GM18873 (cell line): ENCODE data around the gene VASH2.
"Not testable (repeated sequence)": the region's sequence is repeated elsewhere in the genome, so short reads cannot be mapped to it uniquely, and the experiment has no call there.

Experiments used
- ATAC-seq: cut with Tn5 transposase; IDR thresholded peaks from one replicate; pipeline ENCODE4 v1.9.1; 2021; ENCODE audit warnings: mild to moderate bottlenecking, moderate library complexity, moderate number of reproducible peaks; ENCODE audit not compliant: unreplicated experiment, low FRiP score

The VASH2 gene

DNA sequence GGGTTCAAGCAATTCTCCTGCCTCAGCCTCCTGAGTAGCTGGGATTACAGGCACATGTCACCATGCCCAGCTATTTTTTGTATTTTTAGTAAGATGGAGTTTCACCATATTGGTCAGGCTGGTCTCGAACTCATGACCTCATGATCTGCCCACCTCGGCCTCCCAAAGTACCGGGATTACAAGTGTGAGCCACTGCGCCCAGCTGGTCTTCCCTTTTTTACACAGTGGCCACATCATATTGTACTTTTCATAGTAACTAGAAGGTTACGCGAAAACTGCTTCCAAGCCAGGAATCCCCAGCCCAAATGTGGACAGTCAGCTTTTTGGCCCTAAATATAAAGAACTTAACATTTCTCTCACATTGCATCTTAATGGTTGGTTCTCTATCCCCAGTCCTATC, 4.2 kb downstream of the VASH2 start:
- no peak for ATAC-seq

DNA sequence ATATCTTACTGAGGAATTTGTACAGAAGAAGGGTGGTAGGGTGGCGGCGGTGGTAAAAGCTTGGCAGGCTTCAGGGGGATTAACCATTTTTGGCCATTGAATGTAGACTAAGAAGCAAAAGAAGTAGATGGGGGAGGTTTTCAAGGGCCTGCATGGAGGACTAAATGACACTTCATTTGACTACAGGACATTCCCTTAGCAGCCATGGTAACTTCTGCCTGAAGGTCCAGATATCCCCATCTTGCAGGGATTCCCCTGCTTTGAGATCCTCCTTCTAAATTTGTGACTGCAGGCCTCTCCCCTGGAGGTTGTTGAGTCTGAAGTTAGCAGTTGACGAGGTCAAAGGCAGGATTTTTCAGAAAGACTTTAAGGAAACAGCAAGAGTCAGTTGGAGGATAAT, 4.8 kb downstream of the VASH2 start:
- no peak for ATAC-seq

DNA sequence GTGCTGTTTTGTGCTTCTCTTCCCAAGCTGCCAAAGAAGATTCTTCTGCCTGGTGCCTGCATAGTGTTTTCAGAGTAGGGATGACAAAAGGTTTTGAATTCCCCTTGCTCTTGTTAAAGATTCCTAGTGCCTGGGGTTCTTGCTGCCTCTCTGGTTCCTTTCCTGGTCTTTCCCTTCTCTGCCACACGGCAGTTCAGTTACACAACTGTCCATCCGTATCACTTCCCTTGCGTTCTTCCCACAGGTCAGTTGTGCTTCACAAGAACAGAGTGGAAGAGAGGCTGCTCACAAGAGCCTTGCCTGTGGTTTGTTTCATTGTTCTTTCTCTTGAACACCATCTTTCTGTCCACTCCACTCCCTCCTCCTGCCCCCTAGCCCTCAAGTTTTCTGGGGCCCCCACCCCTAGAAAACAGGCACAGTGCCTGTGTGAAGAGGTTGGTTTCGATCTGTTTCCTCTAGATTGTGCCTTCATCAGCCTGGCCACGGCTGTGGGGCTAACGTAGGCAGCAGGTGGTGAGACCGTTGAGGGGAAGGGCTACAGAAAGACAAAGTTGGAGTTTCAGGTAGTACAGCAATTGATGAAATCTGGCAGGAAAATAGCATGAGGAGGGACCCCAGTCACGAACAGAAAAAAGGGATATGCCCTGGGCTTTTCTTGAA, 5.8 kb downstream of the VASH2 start:
- ATAC-seq, result no peak

DNA sequence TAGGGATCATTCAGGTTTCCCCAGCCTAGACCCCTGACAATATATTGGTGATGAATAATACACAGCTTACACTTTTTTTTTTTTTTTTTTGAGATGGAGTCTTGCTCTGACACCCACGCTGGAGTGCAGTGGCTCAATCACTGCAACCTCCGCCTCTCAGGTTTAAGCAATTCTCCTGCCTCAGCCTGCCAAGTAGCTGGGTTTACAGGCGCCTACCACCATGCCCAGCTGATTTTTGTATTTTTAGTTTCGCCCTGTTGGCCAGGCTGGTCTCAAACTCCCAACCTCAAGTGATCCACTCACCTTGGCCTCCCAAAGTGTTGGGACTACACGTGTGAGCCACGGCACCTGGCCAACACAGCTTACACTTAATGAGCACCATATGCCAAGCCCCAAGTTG, 7.2 kb downstream of the VASH2 start:
- ATAC-seq, result no peak

DNA sequence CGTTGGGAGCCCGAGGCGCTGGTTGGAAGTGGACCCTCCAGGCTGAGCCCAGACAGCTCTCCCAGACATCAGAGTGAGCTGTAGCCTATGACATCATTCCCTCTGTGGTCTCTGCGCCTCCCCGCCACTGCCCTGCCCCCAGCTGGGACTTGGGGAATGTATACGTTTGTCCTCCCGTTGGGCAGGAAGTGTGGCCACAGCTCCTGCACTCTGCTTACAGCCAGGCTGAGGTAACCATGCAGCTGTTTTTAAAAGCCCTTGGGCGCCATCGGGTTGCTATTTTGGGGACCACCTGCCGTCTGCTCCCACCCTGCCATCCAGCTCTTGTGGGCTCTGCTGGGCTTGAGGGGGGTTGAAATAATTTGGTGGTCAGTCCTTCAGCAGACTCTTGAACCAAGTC, 7.8 kb downstream of the VASH2 start:
- ATAC-seq, result no peak

DNA sequence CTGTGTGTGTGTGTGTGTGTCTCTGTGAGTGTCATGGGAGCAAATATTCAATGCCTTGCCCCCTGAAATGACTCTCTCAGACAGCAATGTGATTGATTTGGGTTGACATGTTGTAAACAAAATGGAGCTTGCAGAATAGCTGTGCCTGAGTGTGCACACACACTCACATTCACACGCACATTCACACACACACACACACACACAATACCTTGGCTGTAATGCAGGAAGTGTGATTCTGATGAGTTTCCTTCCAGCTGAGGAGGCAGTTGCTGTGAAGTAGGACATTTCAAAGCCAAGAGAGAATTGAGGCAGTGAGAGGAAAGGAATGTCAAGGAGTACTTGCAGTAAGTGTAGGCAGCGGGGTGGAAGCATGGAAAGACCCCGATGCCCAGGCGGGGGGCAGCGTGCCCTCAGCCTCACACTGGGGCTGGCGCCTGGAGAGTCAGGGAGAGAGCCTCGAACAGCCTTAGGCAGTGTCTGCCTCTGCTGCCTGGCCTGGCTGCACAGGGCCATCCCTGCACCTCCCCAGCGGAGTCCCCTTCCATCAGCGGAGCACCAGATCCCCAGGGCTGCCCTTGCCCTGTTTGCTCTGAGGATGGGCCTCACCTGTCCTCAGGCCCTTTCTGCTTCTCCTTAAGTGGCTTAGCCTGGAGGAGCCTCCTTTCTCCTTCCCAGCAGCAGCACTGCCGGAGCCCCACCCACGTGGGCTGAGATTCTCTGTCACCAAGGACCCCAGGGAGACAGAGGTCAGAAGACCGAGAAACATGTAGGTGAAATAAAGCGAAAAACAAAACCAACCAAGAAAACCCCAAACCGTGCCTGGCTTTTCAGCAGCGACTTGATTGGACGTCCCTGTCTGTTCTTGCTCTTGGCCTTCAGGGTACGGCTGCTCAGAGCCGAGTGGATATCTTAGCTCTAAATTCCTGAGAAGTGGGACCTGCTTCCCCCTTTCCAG, 9.2 kb downstream of the VASH2 start:
- ATAC-seq, result peak; percentile 86

DNA sequence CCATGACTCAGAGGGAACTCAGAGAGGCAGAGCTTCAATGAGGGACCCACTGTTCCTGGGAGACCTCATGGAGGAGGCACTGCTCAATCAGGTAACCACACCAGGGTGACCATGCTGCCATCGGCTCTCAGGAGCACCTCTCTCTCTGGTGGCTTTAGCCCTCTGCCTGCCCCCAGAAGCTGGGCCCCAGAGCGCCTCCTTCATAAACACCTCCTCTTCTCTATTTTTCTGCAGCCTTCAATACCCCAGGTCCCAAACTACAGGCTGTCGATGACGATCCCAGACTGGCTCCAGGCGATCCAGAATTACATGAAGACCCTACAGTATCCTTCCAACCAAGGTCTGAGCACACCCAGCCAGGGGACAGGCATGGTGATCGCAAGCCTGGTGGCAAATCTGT, 10.6 kb downstream of the VASH2 start:
- ATAC-seq, result no peak

DNA sequence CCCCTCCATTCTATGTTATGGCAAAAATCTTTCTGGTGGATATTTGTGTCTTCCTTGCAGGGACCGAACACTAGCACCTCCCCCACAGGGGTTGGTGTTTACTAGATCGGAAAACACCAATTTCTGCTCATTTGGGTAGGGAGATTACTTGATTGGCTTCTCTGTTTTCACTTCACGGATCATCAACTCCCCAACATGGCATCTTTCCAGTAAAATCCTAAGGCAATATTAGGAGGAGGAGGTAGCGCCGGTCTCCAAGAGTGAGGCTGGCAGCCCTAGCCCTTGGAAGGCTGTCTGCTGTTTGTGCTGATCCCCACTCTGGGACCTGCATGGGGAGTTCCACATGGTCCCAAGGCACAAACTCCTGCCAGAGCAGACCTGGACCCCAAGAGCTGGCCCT, 12.2 kb downstream of the VASH2 start:
- ATAC-seq, result no peak

DNA sequence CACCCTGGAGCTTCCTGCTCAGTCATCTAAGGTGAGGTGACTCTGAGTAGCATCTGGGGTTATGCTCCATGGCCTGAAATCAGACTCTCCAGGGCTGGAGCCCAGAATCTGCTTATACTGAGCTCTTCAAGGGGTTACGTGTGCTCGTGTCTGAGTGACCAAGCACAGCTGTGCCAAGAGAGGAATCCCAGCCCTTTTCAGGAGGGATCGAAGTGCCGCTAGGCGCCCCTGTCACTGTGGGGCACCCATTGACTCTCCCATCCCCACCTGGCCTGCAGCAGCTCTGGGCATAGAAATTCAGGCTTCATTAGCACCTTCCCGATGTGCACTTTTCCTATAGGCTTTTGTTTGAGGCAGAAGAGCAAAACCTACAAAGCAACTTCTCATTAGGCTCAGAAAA, 13.8 kb downstream of the VASH2 start:
- ATAC-seq, result no peak

DNA sequence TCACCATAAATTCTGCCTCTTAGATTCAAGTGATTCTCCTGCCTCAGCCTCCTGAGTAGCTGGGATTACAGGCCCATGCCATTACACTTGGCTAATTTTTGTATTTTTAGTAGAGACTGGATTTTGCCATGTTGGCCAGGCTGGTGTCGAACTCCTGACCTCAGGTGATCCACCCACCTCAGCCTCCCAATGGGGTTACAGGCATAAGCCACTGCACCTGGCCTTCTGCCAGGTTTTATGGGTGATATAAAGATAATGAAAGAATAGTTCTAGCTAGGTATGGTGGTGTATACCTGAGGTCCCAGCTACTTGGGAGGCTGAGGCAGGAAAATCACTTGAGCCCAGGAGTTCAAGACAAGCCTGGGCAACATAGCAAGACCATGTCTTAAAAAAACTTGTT, 14.7 kb downstream of the VASH2 start:
- not testable (repeated sequence) for ATAC-seq

DNA sequence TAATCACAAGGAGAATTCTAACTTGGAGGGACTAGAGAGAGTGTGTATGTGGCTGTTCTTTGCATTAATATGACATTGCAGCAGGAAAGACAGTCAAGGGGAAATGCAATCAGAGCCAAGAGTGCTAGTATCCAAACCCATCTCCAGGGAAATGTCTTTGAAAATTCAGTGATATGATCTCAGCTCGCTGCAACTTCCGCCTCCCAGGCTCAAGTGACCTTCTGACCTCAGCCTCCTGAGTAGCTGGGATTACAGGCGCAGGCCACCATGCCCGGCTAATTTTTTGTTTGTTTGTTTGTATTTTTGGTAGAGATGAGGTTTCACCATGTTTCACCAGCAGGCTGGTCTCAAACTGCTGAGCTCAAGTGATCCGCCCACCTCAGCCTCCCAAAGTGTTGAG, 16.3 kb downstream of the VASH2 start:
- no peak for ATAC-seq

DNA sequence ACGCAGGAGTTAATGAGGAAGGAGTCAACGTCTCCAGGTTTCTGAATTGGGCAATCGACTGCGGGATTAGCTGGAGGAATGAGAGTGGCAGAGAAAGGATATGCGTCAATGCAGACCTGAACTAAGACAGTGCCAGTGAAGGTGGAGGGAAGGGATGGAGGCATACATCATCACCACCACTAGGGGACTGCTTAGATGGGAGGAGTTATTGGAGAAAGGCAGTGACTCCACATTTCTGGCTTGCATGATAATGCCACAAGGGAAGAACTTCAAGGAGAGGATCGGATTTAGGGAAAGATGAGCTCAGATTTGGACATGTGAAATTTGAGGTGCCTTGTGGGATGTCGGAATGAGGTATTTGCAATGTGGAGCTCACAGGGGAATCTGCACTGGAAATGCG, 17.5 kb downstream of the VASH2 start:
- no peak for ATAC-seq

DNA sequence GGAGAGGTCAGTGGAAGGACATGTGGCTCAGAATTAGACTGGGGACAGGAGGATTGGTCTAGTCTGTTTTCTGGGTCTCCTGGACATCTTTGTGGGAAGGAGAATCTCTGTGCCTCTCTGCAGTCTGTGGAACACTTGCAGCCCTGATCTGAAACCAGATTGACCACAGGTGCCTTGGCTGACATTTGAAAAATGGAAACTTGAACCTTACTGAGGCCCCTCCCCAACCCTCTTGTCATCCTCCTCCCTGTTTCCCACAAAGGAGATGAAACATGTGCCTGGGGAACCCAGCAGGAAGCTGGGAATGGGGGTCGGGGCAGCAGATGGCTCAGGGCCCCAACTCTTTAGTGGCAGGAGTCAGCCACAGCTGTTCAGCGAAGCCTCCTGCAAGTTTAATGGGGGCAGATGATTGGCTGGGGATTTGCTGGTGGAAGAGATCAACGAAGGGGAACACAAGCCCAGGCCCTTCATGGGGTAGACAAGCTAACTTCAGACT, 18.1 kb downstream of the VASH2 start:
- ATAC-seq, result no peak

DNA sequence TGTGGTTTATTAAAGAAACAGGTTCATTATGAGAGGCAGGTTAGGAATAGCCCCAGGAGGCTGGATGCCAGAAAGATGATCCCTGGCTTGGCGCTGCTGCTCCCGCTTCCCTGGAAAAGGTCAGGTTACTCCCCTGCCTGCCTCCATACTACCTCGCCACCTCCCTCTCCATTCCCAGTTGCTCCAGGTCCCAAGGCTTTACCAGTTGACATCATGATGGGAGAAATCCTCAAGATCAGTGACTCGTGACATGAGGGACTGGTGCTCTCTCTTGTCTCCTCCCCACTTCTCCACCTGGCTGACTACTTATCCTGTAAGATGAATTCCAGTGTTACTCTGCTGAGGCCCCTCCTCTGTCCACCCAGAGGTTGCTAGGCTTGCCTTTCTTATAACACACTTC, 19.7 kb downstream of the VASH2 start:
- ATAC-seq, result no peak

DNA sequence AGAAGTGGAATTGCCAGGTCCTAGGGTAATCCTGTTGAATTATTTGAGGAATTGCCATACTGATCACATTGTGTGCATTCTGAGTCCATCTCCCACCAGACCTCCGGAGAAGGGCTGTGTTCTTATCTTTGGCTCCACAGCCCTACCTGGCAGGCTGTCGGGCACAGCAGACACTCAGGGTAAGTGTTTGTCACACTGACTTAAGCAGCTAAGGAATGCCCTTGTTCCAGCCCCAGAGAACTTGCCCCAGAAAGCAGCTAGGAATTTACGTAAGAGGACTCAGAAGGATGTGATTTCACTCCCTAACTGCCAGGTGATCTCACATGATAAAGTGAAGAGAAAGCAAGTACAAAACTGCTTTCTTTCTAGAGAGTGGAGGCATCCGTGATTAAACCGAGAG, 21.0 kb downstream of the VASH2 start:
- no peak for ATAC-seq

DNA sequence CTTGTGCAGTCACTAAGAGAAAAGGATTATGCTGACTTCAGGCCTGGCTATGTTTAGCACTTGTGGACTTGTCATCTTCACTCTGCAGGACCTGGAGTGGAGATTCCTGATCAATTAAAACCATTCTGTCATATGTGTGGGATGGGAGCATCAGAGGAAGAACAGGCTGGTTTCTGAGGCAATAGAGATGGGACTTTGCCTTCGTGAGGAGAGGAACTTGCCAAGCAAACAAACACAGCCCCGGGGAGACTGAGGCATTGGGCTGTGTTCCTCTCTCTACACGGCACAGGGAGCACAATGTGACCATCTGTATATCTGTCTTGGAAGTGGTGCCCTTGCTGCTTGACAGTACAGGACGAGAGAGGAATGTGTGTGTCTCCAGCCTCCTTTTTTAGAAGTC, 23.1 kb downstream of the VASH2 start:
- ATAC-seq, result no peak

DNA sequence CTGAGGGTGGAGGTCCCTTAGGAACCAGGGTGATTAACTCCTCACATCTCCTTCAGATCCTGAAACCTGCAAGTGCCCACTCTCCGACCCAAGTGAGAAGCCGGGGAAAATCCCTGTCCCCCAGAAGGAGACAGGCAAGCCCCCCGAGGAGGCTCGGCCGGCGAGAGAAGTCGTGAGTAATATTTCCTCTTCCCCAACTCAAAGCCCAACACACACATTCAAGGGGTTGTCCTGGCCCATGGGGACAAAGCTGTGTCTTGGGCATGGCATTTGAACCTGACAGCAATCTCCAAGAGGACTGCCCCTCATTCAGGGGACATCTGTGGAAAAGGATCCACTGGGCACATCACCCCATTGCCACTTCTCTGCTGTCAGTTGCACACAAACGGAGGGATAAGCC, 23.6 kb downstream of the VASH2 start:
- ATAC-seq, result no peak

DNA sequence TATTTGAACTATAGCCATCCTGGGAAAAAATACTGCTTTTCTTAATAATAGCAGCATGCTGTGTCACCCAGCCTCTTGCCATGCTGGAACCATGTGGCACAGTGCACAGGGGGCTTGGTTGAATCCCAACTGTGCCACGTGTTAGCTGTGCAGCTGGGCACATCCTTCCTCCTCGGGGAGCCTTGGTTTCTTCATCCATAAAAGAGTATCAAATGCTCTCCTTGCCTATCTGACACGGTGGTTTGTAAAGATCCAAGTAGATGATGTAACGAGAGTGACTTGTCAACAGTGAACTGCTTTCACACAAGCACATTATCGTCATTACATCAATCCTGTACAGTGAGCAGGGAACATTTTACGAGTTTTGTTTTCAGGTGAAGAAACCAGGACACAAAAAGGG, 24.4 kb downstream of the VASH2 start:
- ATAC-seq, result no peak

DNA sequence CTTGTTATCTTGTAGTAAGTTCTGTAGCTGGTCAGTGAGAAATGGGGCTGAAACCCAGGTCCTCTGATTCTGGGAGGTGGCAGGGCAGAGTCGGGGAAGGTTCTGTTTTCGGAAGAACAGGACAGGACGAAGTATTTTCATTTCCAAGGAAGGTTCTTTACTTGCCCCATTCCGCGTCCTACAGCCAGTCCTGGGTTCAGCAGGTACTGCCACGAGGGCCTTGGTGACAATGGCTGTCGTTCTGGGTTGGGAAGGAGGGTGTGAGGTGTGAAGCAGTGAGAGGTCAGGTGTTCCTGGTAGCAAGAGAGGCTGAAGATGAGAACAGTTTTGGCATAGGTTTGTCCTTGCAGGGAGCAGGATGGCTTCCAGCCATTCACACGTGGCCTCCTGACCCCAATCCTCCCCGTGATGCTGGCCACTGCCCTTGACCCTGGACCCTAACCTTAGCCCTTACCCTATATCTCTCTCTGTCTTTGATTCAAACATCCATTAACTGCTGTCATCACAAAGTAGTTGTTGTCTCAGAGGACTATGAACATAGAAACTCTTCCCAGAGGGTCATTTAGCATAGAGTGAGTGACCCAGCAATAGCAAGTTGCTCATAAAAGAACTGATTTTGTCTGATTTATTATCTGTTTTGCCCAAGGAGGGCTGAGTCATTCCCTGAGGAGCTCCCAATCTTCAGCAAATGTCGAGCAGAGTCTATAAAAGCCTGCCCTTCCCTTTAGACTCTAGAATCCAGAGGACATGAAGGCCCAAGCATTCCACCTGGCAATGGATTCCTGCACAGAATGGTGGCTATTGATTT, 25.0 kb downstream of the VASH2 start:
- no peak for ATAC-seq

DNA sequence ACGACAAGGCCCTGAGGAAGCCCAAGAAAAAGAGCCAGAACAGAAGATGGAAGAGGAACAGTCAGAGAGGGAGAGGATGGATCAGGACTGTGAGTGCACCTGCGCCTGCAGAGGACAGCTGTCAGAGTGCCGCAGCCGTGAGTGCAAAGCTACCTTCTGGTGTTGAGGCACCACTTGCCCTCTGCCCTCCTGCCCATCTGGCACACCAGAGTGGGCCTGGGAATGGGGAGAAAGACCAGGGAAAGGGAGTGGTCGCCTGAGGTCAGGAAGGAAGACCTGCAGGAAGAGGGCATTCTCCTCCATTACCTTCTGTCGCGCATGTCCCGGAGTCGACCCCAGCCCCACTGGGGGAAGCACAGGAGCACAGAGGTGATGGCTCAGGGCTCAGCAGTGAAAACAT, 26.2 kb downstream of the VASH2 start:
- no peak for ATAC-seq
